Mesendoderm (in vitro differentiated cells): Measurements from ENCODE around the gene NDUFAF5.
"Not testable (repeated sequence)": the region's sequence is repeated elsewhere in the genome, so short reads cannot be mapped to it uniquely, and the experiment has no call there.

Experiments used
- DNase-seq: peaks from one replicate; pipeline ENCODE4 v3.0.0; 2013
- H2AK5ac ChIP-seq: 2 replicates; pipeline ENCODE4 v1.6.1; 2013; ENCODE audit warnings: low read length, inconsistent platforms
- H2BK120ac ChIP-seq: 2 replicates; pipeline ENCODE4 v1.6.1; 2013; ENCODE audit warnings: low read depth, mild to moderate bottlenecking, low read length, moderate library complexity, mixed read lengths
- H2BK15ac ChIP-seq: replicated peaks from 2 replicates; pipeline ENCODE4 v1.6.1; 2013; ENCODE audit warnings: low read depth, mild to moderate bottlenecking, moderate library complexity
- H2BK5ac ChIP-seq: 2 replicates; pipeline ENCODE4 v1.6.1; 2013; ENCODE audit warnings: low read length, inconsistent platforms
- H3K18ac ChIP-seq: 2 replicates; pipeline ENCODE4 v1.6.1; 2013; ENCODE audit warnings: mild to moderate bottlenecking, low read length, mixed read lengths
- H3K23ac ChIP-seq: one replicate; pipeline ENCODE4 v1.6.1; 2013; ENCODE audit warnings: low read length
- H3K27ac ChIP-seq: 2 replicates; pipeline ENCODE4 v1.5.1; 2013; ENCODE audit warnings: low read depth, mild to moderate bottlenecking, inconsistent platforms, low read length, moderate library complexity
- H3K27me3 ChIP-seq: 2 replicates; pipeline ENCODE4 v1.6.1; 2013; ENCODE audit warnings: low read length, control low read depth, mild to moderate bottlenecking, inconsistent platforms; ENCODE audit not compliant: insufficient read depth, poor library complexity
- H3K36me3 ChIP-seq: 2 replicates; pipeline ENCODE4 v1.6.1; 2013; ENCODE audit warnings: low read length, inconsistent platforms; ENCODE audit not compliant: control insufficient read depth, insufficient read depth
- H3K4ac ChIP-seq: one replicate; pipeline ENCODE4 v1.6.1; 2013; ENCODE audit warnings: low read depth, mild to moderate bottlenecking, low read length, moderate library complexity
- H3K4me1 ChIP-seq: 2 replicates; pipeline ENCODE4 v1.6.1; 2013; ENCODE audit warnings: low read depth, low read length, inconsistent platforms; ENCODE audit not compliant: control insufficient read depth
- H3K4me2 ChIP-seq: 2 replicates; pipeline ENCODE4 v1.6.1; 2013; ENCODE audit warnings: low read length
- H3K4me3 ChIP-seq: 2 replicates; pipeline ENCODE4 v1.5.1; 2013; ENCODE audit warnings: mild to moderate bottlenecking, low read length
- H3K56ac ChIP-seq: one replicate; pipeline ENCODE4 v1.6.1; 2013; ENCODE audit warnings: low read length
- H3K79me1 ChIP-seq: 2 replicates; pipeline ENCODE4 v1.6.1; 2013; ENCODE audit warnings: low read length, inconsistent platforms
- H3K79me2 ChIP-seq: 2 replicates; pipeline ENCODE4 v1.6.1; 2013; ENCODE audit warnings: mild to moderate bottlenecking, low read length; ENCODE audit not compliant: control insufficient read depth, insufficient read depth
- H3K9ac ChIP-seq: 2 replicates; pipeline ENCODE4 v1.6.1; 2013; ENCODE audit warnings: low read length, inconsistent platforms
- H4K5ac ChIP-seq: one replicate; pipeline ENCODE4 v1.6.1; 2013; ENCODE audit warnings: low read length
- H4K8ac ChIP-seq: one replicate; pipeline ENCODE4 v1.6.1; 2013; ENCODE audit warnings: low read depth, mild to moderate bottlenecking, control low read depth, low read length, moderate library complexity
- WGBS: extraction: QIAGEN DNeasy Blood & Tissue Kit; methylation state at CpG from one replicate; pipeline ENCODE4 v1.1.7; 2013; ENCODE audit warnings: low lambda C conversion rate, missing lambda C conversion rate; ENCODE audit not compliant: insufficient coverage; ENCODE audit errors: extremely low coverage; 5-methylcytosine and 5-hydroxymethylcytosine counted together

The NDUFAF5 gene

GRCh38 chr20:13756551-13756950 lies 28.3 kb upstream of the NDUFAF5 start:
- Histone ChIP-seq H3K4me3 (no peak overlapping the region), H2AK5ac (no peak overlapping the region), H2BK5ac (no peak overlapping the region), H3K18ac (no peak overlapping the region), H2BK15ac (no peak overlapping the region), H3K36me3 (peaks cover 2% of the 10 kb centered on the region), H3K4ac (no peak overlapping the region), H3K4me1 (no peaks in the 10 kb centered on the region), H3K23ac (no peak overlapping the region), H3K79me2 (no peaks in the 10 kb centered on the region), H2BK120ac (no peak overlapping the region), H3K27me3 (no peaks in the 10 kb centered on the region), H4K5ac (no peak overlapping the region), H3K9ac (no peak overlapping the region), H4K8ac (no peak overlapping the region), H3K56ac (no peak overlapping the region), H3K4me2 (no peak overlapping the region), H3K79me1 (no peaks in the 10 kb centered on the region), H3K27ac (no peak overlapping the region)
- WGBS = no CpG with 5 or more reads among the region's 1 CpG
- DNase-seq = no peak

GRCh38 chr20:13758884-13759283 lies 25.9 kb upstream of the NDUFAF5 start:
- Histone ChIP-seq H2BK15ac (no peak overlapping the region), H2BK120ac (no peak overlapping the region), H3K36me3 (no peaks in the 10 kb centered on the region), H3K4me2 (no peak overlapping the region), H3K18ac (no peak overlapping the region), H4K8ac (no peak overlapping the region), H3K4me3 (no peak overlapping the region), H3K4ac (no peak overlapping the region), H2AK5ac (no peak overlapping the region), H3K23ac (no peak overlapping the region), H4K5ac (no peak overlapping the region), H3K27me3 (no peaks in the 10 kb centered on the region), H3K27ac (no peak overlapping the region), H2BK5ac (no peak overlapping the region), H3K79me1 (no peaks in the 10 kb centered on the region), H3K79me2 (no peaks in the 10 kb centered on the region), H3K56ac (no peak overlapping the region), H3K4me1 (no peaks in the 10 kb centered on the region), H3K9ac (no peak overlapping the region)
- no peak for DNase-seq
- no CpG with 5 or more reads among the region's 1 CpG for WGBS

GRCh38 chr20:13760451-13760946 lies 24.3 kb upstream of the NDUFAF5 start:
- not testable (repeated sequence) for H3K9ac ChIP-seq, H2BK5ac ChIP-seq, H3K79me2 ChIP-seq, H2BK15ac ChIP-seq, H4K8ac ChIP-seq, H3K36me3 ChIP-seq, H3K4me2 ChIP-seq, H3K4me3 ChIP-seq, H3K23ac ChIP-seq, H3K18ac ChIP-seq, H3K27ac ChIP-seq, H4K5ac ChIP-seq, DNase-seq, H3K27me3 ChIP-seq, H3K4me1 ChIP-seq, H2BK120ac ChIP-seq, H3K4ac ChIP-seq, H3K56ac ChIP-seq, H3K79me1 ChIP-seq, H2AK5ac ChIP-seq
- WGBS = no CpG with 5 or more reads among the region's 33 CpGs

GRCh38 chr20:13765299-13765698 lies 19.5 kb upstream of the NDUFAF5 start:
- Histone ChIP-seq H3K27ac (no peak overlapping the region), H3K4me3 (no peak overlapping the region), H2BK5ac (no peak overlapping the region), H4K8ac (no peak overlapping the region), H3K4me2 (no peak overlapping the region), H3K79me1 (no peaks in the 10 kb centered on the region), H3K27me3 (no peaks in the 10 kb centered on the region), H3K4ac (no peak overlapping the region), H3K4me1 (no peaks in the 10 kb centered on the region), H3K36me3 (peaks cover 2% of the 10 kb centered on the region), H2AK5ac (no peak overlapping the region), H2BK120ac (no peak overlapping the region), H3K56ac (no peak overlapping the region), H3K79me2 (no peaks in the 10 kb centered on the region), H4K5ac (no peak overlapping the region), H3K23ac (no peak overlapping the region), H2BK15ac (no peak overlapping the region), H3K18ac (no peak overlapping the region), H3K9ac (no peak overlapping the region)
- DNase-seq = no peak

- Histone ChIP-seq H3K18ac (no peak overlapping the region), H3K56ac (no peak overlapping the region), H4K8ac (no peak overlapping the region), H3K79me1 (no peaks in the 10 kb centered on the region), H2AK5ac (no peak overlapping the region), H2BK5ac (no peak overlapping the region), H3K79me2 (no peaks in the 10 kb centered on the region), H2BK15ac (no peak overlapping the region), H2BK120ac (no peak overlapping the region), H3K4ac (no peak overlapping the region), H3K27me3 (no peaks in the 10 kb centered on the region), H3K9ac (no peak overlapping the region), H3K4me3 (no peak overlapping the region), H3K4me2 (no peak overlapping the region), H3K27ac (no peak overlapping the region), H3K23ac (no peak overlapping the region), H4K5ac (no peak overlapping the region), H3K36me3 (peaks cover 2% of the 10 kb centered on the region), H3K4me1 (no peaks in the 10 kb centered on the region)
- DNase-seq = no peak
- no CpG with 5 or more reads among the region's 1 CpG for WGBS
Observed at GRCh38 chr20:13765868-13766416, 18.9 kb upstream of the NDUFAF5 start.

- Histone ChIP-seq H3K79me1 (no peaks in the 10 kb centered on the region), H3K4me3 (no peak overlapping the region), H3K4me2 (no peak overlapping the region), H4K8ac (no peak overlapping the region), H2BK15ac (no peak overlapping the region), H3K27ac (no peak overlapping the region), H3K36me3 (peaks cover 2% of the 10 kb centered on the region), H3K79me2 (no peaks in the 10 kb centered on the region), H3K27me3 (no peaks in the 10 kb centered on the region), H3K23ac (no peak overlapping the region), H3K4ac (no peak overlapping the region), H3K56ac (no peak overlapping the region), H3K18ac (no peak overlapping the region), H3K9ac (no peak overlapping the region), H2BK5ac (no peak overlapping the region), H2AK5ac (no peak overlapping the region), H3K4me1 (no peaks in the 10 kb centered on the region), H4K5ac (no peak overlapping the region), H2BK120ac (no peak overlapping the region)
- WGBS = no CpG with 5 or more reads among the region's 5 CpGs
- DNase-seq = no peak
Observed at GRCh38 chr20:13770141-13770540, 14.7 kb upstream of the NDUFAF5 start.
